Measurements from ENCODE around the gene SKAP1.
"Not testable (repeated sequence)": the region's sequence is repeated elsewhere in the genome, so short reads cannot be mapped to it uniquely, and the experiment has no call there.

Gene SKAP1

GRCh38 chr17:48449335-48449734 lies 19.3 kb upstream of the SKAP1 start:
- H3K4me1 ChIP-seq (ENCODE audit: control insufficient read depth, insufficient read depth, low read length); H3K4me3 ChIP-seq (ENCODE audit: insufficient read depth, low read depth, low read length); H3K9me3 ChIP-seq (ENCODE audit: control insufficient read depth, low read length); H3K36me3 ChIP-seq (ENCODE audit: control insufficient read depth, insufficient read depth, low read length); H3K27me3 ChIP-seq (ENCODE audit: control insufficient read depth, insufficient read depth, low read length, poor library complexity, severe bottlenecking); H3K27ac ChIP-seq (ENCODE audit: insufficient read depth, low read depth, low read length, poor library complexity, severe bottlenecking): not testable (repeated sequence)
- 80 to 90% methylated on average over 3 of the region's 3 CpGs for WGBS, 2 experiments

GRCh38 chr17:48445248-48445620 lies 15.2 kb upstream of the SKAP1 start:
- Histone ChIP-seq H3K36me3 (ENCODE audit: control insufficient read depth, insufficient read depth, low read length) (no peaks in the 10 kb centered on the region), H3K9me3 (ENCODE audit: control insufficient read depth, low read length) (no peaks in the 10 kb centered on the region), H3K4me3 (ENCODE audit: insufficient read depth, low read depth, low read length) (no peak overlapping the region), H3K27ac (ENCODE audit: insufficient read depth, low read depth, low read length, poor library complexity, severe bottlenecking) (no peak overlapping the region), H3K27me3 (ENCODE audit: control insufficient read depth, insufficient read depth, low read length, poor library complexity, severe bottlenecking) (no peaks in the 10 kb centered on the region), H3K4me1 (ENCODE audit: control insufficient read depth, insufficient read depth, low read length) (no peaks in the 10 kb centered on the region)
- 93 to 95% methylated on average over 7 of the region's 7 CpGs for WGBS, 2 experiments

- no peaks in the 10 kb centered on the region for H3K9me3 ChIP-seq (ENCODE audit: control insufficient read depth, low read length)
- no peak overlapping the region for H3K27ac ChIP-seq (ENCODE audit: insufficient read depth, low read depth, low read length, poor library complexity, severe bottlenecking)
- WGBS, 2 experiments = 91 to 93% methylated on average over 22 of the region's 22 CpGs
- H3K36me3 ChIP-seq (ENCODE audit: control insufficient read depth, insufficient read depth, low read length) = no peaks in the 10 kb centered on the region
- no peaks in the 10 kb centered on the region for H3K27me3 ChIP-seq (ENCODE audit: control insufficient read depth, insufficient read depth, low read length, poor library complexity, severe bottlenecking)
- H3K4me3 ChIP-seq (ENCODE audit: insufficient read depth, low read depth, low read length) = no peak overlapping the region
- no peaks in the 10 kb centered on the region for H3K4me1 ChIP-seq (ENCODE audit: control insufficient read depth, insufficient read depth, low read length)
Observed at GRCh38 chr17:48444516-48445247, 14.7 kb upstream of the SKAP1 start.

DNA sequence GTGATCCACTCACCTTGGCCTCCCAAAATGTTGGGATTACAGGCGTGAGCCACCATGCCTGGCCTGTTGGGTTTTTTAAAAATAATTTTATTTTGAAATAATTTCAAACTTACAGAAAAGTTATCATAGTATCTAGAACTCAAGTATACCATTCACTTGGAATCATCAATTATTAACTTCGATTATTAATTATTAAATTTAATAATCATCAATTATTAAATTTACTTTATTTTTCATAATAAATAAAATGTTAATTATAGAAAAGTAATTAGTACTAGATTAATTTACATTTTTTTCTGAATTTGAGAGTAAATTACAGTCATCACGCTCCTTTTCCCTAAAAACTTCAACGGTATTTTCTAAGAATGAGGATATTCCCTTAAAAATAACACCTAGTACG lies 13.7 kb upstream of the SKAP1 start:
- no peaks in the 10 kb centered on the region for H3K4me1 ChIP-seq (ENCODE audit: control insufficient read depth, insufficient read depth, low read length)
- no peaks in the 10 kb centered on the region for H3K27me3 ChIP-seq (ENCODE audit: control insufficient read depth, insufficient read depth, low read length, poor library complexity, severe bottlenecking)
- H3K9me3 ChIP-seq (ENCODE audit: control insufficient read depth, low read length) = no peaks in the 10 kb centered on the region
- H3K27ac ChIP-seq (ENCODE audit: insufficient read depth, low read depth, low read length, poor library complexity, severe bottlenecking) = no peak overlapping the region
- 88 to 95% methylated on average over 3 to 4 of the region's 5 CpGs for WGBS, 2 experiments
- H3K36me3 ChIP-seq (ENCODE audit: control insufficient read depth, insufficient read depth, low read length) = no peaks in the 10 kb centered on the region
- H3K4me3 ChIP-seq (ENCODE audit: insufficient read depth, low read depth, low read length) = no peak overlapping the region

DNA sequence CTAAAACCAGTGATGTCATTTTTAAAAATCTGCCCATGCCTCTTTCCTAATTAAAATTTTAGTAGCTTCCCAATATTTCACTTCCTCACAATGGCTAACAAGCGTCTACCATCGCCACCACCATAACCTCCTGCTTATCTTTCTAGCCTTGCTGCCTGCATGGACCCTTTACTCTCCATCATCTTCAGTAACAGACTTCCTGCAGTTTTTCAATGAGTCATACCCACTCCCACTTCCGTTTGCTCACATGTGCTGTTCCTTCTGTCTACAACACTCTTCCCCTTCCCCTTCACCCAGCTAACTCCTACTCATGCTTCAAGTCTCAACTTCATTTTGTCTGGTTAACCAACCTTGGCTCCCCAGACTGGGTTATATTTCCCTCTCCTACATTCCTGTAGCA lies 12.8 kb upstream of the SKAP1 start:
- Histone ChIP-seq H3K27me3 (ENCODE audit: control insufficient read depth, insufficient read depth, low read length, poor library complexity, severe bottlenecking) (no peaks in the 10 kb centered on the region), H3K27ac (ENCODE audit: insufficient read depth, low read depth, low read length, poor library complexity, severe bottlenecking) (no peak overlapping the region), H3K4me1 (ENCODE audit: control insufficient read depth, insufficient read depth, low read length) (no peaks in the 10 kb centered on the region), H3K9me3 (ENCODE audit: control insufficient read depth, low read length) (no peaks in the 10 kb centered on the region), H3K4me3 (ENCODE audit: insufficient read depth, low read depth, low read length) (no peak overlapping the region), H3K36me3 (ENCODE audit: control insufficient read depth, insufficient read depth, low read length) (no peaks in the 10 kb centered on the region)
- 91 to 94% methylated on average over 3 of the region's 3 CpGs for WGBS, 2 experiments

- WGBS, 2 experiments = 92 to 96% methylated on average over 4 of the region's 4 CpGs
- Histone ChIP-seq H3K4me3 (ENCODE audit: insufficient read depth, low read depth, low read length) (no peak overlapping the region), H3K9me3 (ENCODE audit: control insufficient read depth, low read length) (no peaks in the 10 kb centered on the region), H3K4me1 (ENCODE audit: control insufficient read depth, insufficient read depth, low read length) (no peaks in the 10 kb centered on the region), H3K27me3 (ENCODE audit: control insufficient read depth, insufficient read depth, low read length, poor library complexity, severe bottlenecking) (peaks cover 3% of the 10 kb centered on the region), H3K36me3 (ENCODE audit: control insufficient read depth, insufficient read depth, low read length) (no peaks in the 10 kb centered on the region), H3K27ac (ENCODE audit: insufficient read depth, low read depth, low read length, poor library complexity, severe bottlenecking) (no peak overlapping the region)
Observed at GRCh38 chr17:48441862-48442261, 11.8 kb upstream of the SKAP1 start.

DNA sequence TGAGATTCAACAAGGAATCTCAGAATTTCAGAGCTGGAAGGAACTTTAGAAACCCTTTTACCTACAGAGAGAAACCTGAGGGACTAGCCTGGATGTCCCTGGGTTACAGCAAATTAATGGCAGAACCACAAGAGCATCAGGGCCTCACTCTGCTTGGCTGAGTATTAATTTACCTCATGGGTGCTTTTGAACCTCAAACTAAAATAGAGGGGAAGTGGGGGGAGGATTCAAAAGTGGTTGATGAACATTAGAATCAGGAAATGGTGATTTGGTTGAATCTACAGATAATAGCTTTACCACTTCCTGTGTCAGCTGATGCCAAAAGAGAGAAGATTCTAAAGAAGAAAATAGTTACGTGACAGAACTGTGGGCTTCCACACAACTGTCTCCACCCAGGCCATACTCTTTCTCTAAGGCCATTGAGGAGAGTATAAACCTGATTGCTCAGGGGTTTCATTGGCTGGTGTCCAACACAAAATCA lies 11.3 kb upstream of the SKAP1 start:
- Histone ChIP-seq H3K4me1 (ENCODE audit: control insufficient read depth, insufficient read depth, low read length) (no peaks in the 10 kb centered on the region), H3K27me3 (ENCODE audit: control insufficient read depth, insufficient read depth, low read length, poor library complexity, severe bottlenecking) (peaks cover 3% of the 10 kb centered on the region), H3K36me3 (ENCODE audit: control insufficient read depth, insufficient read depth, low read length) (no peaks in the 10 kb centered on the region), H3K27ac (ENCODE audit: insufficient read depth, low read depth, low read length, poor library complexity, severe bottlenecking) (no peak overlapping the region), H3K4me3 (ENCODE audit: insufficient read depth, low read depth, low read length) (no peak overlapping the region), H3K9me3 (ENCODE audit: control insufficient read depth, low read length) (no peaks in the 10 kb centered on the region)
- WGBS, 2 experiments = 92 to 100% methylated on average over 1 of the region's 1 CpG

DNA sequence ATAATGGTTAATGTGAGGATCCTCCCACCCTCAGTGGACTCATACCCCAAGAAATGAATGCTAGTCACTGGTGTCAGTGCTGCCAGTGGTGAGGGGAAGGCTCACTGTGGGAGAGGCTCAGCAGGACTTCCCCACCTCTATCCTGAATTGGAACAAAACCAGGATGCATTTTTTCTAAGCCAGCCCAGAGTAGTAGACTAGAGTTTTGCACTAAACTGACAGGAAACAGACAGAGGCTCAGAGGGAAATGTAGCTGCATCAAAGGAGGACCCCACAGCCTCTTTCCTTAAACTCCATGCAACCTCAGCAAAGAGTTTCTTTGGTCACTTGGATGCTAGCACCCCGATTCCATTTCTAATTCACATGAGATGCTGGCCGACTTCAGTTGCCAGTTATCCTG lies 10.7 kb upstream of the SKAP1 start:
- H3K27me3 ChIP-seq (ENCODE audit: control insufficient read depth, insufficient read depth, low read length, poor library complexity, severe bottlenecking) = peaks cover 5% of the 10 kb centered on the region
- no peak overlapping the region for H3K27ac ChIP-seq (ENCODE audit: insufficient read depth, low read depth, low read length, poor library complexity, severe bottlenecking)
- H3K36me3 ChIP-seq (ENCODE audit: control insufficient read depth, insufficient read depth, low read length) = no peaks in the 10 kb centered on the region
- H3K9me3 ChIP-seq (ENCODE audit: control insufficient read depth, low read length) = no peaks in the 10 kb centered on the region
- no peak overlapping the region for H3K4me3 ChIP-seq (ENCODE audit: insufficient read depth, low read depth, low read length)
- WGBS, 2 experiments = 94 to 95% methylated on average over 2 of the region's 2 CpGs
- H3K4me1 ChIP-seq (ENCODE audit: control insufficient read depth, insufficient read depth, low read length) = no peaks in the 10 kb centered on the region

- no peaks in the 10 kb centered on the region for H3K36me3 ChIP-seq (ENCODE audit: control insufficient read depth, insufficient read depth, low read length)
- H3K4me1 ChIP-seq (ENCODE audit: control insufficient read depth, insufficient read depth, low read length) = no peaks in the 10 kb centered on the region
- no peaks in the 10 kb centered on the region for H3K9me3 ChIP-seq (ENCODE audit: control insufficient read depth, low read length)
- H3K4me3 ChIP-seq (ENCODE audit: insufficient read depth, low read depth, low read length) = no peak overlapping the region
- 91 to 94% methylated on average over 8 of the region's 8 CpGs for WGBS, 2 experiments
- H3K27me3 ChIP-seq (ENCODE audit: control insufficient read depth, insufficient read depth, low read length, poor library complexity, severe bottlenecking) = peaks cover 8% of the 10 kb centered on the region
- no peak overlapping the region for H3K27ac ChIP-seq (ENCODE audit: insufficient read depth, low read depth, low read length, poor library complexity, severe bottlenecking)
Observed at GRCh38 chr17:48439875-48440505, 10.0 kb upstream of the SKAP1 start.

DNA sequence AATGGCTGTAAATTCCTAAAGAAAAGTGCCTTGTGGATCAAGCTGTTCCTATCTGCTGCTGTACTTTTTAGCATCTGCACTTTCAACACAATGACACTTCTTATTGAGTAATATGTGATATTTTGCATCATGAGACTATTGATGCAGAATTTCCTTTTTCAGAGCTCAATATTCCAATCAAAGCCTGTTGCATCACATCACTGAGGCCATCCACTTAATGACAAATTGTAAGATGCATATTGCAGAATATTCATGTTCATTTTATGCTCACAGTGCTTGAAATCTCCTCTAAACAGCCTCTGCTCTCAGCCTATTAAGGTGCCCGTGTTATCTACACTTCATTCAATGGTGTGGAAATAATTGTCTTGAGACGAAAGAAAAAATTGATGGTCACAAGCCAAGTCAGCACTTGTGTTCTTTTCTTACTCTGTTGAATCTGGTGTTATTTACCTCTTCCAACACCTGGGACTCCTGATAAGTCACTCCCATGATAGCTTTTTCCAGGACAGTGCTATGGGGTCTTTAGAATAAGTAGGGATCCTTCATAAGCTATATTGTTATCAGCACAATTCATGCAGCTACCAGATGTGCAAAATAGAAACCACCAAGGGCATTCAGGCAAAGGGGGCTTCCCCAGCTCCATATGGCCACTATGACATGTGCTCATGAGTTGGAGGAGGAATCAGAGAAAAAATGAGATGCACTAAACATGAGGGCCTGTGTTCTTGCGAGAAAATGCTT lies 9.3 kb upstream of the SKAP1 start:
- Histone ChIP-seq H3K27me3 (ENCODE audit: control insufficient read depth, insufficient read depth, low read length, poor library complexity, severe bottlenecking) (peaks cover 8% of the 10 kb centered on the region), H3K36me3 (ENCODE audit: control insufficient read depth, insufficient read depth, low read length) (no peaks in the 10 kb centered on the region), H3K4me3 (ENCODE audit: insufficient read depth, low read depth, low read length) (no peak overlapping the region), H3K9me3 (ENCODE audit: control insufficient read depth, low read length) (no peaks in the 10 kb centered on the region), H3K4me1 (ENCODE audit: control insufficient read depth, insufficient read depth, low read length) (no peaks in the 10 kb centered on the region), H3K27ac (ENCODE audit: insufficient read depth, low read depth, low read length, poor library complexity, severe bottlenecking) (no peak overlapping the region)
- 95 to 98% methylated on average over 3 of the region's 3 CpGs for WGBS, 2 experiments

Measured in ectodermal cell (in vitro differentiated cells).